ENCODE data around the gene MYO5B. TPM values are rescaled to one million over a fixed set of nuclear protein-coding genes. Genes with fewer than 3 reads are reported as not detected.

The MYO5B gene
- total RNA-seq, 2 experiments from 2014 or later = not detected

DNA sequence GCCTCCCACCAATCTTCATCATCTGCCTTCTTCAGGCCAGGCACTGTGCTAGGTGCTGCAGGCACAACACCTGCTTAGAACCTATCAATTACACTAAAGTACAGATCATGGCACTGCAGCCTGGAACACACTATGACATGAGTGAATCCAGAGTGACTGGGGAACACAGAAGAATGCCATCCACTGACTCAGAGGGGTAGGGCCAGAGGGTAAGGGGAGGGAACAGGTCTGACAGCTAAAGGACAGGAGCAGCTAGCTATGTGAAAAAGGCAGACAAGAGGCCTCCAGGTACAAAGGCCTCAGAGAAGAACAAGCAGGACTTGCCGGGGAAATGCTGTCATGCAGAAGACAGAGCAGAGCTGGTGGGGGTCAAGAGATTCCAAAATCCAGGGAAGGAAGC is 328.3 kb downstream of the MYO5B start:
- Histone ChIP-seq H3K4me3 (ENCODE audit: low read length) (no peak overlapping the region), H3K27me3 (ENCODE audit: control insufficient read depth in 1 of 2, insufficient read depth in 2 of 2, low read length in 2 of 2) (no peaks in the 10 kb centered on the region), H3K27ac (ENCODE audit: low read depth in 1 of 2, low read length in 2 of 2) (no peak overlapping the region), H3K4me1 (ENCODE audit: insufficient read depth, low read length) (no peaks in the 10 kb centered on the region), H3K9me3 (ENCODE audit: control insufficient read depth in 1 of 2, insufficient read depth in 1 of 2, low read length in 2 of 2) (no peaks in the 10 kb centered on the region), H3K36me3 (ENCODE audit: insufficient read depth, low read length) (no peaks in the 10 kb centered on the region)
- Mint-ChIP-seq H3K4me3 (no peak overlapping the region), H3K4me1 (ENCODE audit: low read depth) (no peaks in the 10 kb centered on the region), H3K9me3 (no peaks in the 10 kb centered on the region), H3K36me3 (ENCODE audit: low read depth) (no peaks in the 10 kb centered on the region), H3K27ac (no peak overlapping the region), H3K27me3 (peaks cover 5% of the 10 kb centered on the region)
- no peak for DNase-seq
- no peak for ATAC-seq (ENCODE audit: poor library complexity)
- ChIA-PET CTCF (no interaction called here), POLR2A (no interaction called here)
- TF ChIP-seq, protein P1, sequence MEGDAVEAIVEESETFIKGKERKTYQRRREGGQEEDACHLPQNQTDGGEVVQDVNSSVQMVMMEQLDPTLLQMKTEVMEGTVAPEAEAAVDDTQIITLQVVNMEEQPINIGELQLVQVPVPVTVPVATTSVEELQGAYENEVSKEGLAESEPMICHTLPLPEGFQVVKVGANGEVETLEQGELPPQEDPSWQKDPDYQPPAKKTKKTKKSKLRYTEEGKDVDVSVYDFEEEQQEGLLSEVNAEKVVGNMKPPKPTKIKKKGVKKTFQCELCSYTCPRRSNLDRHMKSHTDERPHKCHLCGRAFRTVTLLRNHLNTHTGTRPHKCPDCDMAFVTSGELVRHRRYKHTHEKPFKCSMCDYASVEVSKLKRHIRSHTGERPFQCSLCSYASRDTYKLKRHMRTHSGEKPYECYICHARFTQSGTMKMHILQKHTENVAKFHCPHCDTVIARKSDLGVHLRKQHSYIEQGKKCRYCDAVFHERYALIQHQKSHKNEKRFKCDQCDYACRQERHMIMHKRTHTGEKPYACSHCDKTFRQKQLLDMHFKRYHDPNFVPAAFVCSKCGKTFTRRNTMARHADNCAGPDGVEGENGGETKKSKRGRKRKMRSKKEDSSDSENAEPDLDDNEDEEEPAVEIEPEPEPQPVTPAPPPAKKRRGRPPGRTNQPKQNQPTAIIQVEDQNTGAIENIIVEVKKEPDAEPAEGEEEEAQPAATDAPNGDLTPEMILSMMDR (IDR thresholded peaks at IDR 0.05) = no peak
- intact Hi-C loops (cut with DNase I, micrococcal nuclease) = no loop called here

DNA sequence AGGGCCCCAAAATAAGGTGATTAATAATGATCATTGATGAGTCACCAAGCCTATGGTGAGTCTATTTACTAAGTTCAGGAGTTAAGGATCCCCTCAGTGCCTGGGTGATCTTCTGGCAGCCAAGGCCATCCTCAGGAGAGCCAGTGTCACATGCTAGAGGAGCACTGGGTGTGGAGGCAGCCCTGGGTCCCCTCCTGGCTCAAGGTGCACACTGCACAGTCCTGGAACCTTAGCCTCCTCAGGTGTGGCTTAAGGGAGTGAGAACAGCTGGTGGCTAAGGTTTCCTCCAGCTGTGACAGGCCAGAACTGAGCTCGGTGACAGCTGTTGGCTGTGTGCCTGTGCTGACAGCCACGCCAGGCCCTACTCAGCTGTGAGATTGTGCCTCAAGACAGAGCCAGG is 329.5 kb downstream of the MYO5B start:
- Histone ChIP-seq H3K27me3 (ENCODE audit: control insufficient read depth in 1 of 2, insufficient read depth in 2 of 2, low read length in 2 of 2) (no peaks in the 10 kb centered on the region), H3K4me3 (ENCODE audit: low read length) (no peak overlapping the region), H3K4me1 (ENCODE audit: insufficient read depth, low read length) (no peaks in the 10 kb centered on the region), H3K27ac (ENCODE audit: low read depth in 1 of 2, low read length in 2 of 2) (no peak overlapping the region), H3K36me3 (ENCODE audit: insufficient read depth, low read length) (no peaks in the 10 kb centered on the region), H3K9me3 (ENCODE audit: control insufficient read depth in 1 of 2, insufficient read depth in 1 of 2, low read length in 2 of 2) (no peaks in the 10 kb centered on the region)
- DNase-seq (no peak), ATAC-seq (ENCODE audit: poor library complexity) (no peak)
- Mint-ChIP-seq H3K27me3 (peaks cover 5% of the 10 kb centered on the region), H3K9me3 (no peaks in the 10 kb centered on the region), H3K27ac (no peak overlapping the region), H3K4me1 (ENCODE audit: low read depth) (no peaks in the 10 kb centered on the region), H3K4me3 (no peak overlapping the region), H3K36me3 (ENCODE audit: low read depth) (no peaks in the 10 kb centered on the region)
- CTCF ChIA-PET = no interaction called here
- intact Hi-C loops (cut with DNase I, micrococcal nuclease) = no loop called here
- TF ChIP-seq, protein P1 (IDR thresholded peaks at IDR 0.05) = no peak
- POLR2A ChIA-PET = no interaction called here

DNA sequence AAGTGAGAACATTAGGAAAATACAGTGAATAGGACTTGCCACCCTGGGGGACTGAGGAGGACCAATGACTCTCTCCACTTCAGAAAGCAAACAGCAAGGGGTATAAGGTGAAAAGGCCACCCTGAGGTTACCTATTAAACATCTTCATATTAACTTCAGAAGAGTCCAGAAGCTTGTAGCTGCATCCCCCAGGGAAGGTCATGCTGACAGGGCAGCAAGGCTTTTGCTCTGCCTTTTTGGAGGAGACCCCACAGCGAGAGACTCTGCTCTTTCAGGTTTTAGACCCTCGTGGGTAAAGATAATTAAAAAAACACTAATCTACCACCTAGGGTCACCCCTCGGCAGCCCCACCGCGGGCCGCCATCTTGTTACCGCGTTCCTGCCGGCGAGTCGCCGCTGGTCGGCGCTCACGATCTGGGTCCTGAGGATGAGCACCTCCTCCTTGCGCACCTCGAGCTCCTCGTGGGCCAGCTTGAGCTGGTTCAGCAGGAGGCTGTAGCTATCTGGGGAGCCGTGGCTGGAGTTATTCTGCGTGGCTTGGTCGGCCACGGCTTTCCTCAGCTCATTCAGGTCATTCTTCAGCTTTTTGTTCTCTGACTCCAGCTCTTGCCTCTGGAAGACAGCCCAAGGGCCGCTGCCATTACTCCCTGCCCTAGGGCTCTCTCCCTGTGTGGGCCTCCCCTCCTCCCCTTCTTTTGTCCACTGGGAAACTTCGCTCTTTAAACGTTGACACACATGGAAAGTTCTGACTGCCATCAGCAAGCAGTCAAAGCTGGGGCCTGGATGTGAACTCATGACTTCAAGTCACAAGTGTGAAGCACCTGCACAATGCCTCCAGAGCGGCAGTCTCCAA is 331.0 kb downstream of the MYO5B start:
- H3K27me3 Mint-ChIP-seq = peaks cover 5% of the 10 kb centered on the region
- DNase-seq (no peak), ATAC-seq (ENCODE audit: poor library complexity) (no peak)
- Histone ChIP-seq H3K4me1 (ENCODE audit: insufficient read depth, low read length) (no peaks in the 10 kb centered on the region), H3K4me3 (ENCODE audit: low read length) (no peak overlapping the region), H3K36me3 (ENCODE audit: insufficient read depth, low read length) (no peaks in the 10 kb centered on the region), H3K27ac (ENCODE audit: low read depth in 1 of 2, low read length in 2 of 2) (no peak overlapping the region), H3K27me3 (ENCODE audit: control insufficient read depth in 1 of 2, insufficient read depth in 2 of 2, low read length in 2 of 2) (no peaks in the 10 kb centered on the region), H3K9me3 (ENCODE audit: control insufficient read depth in 1 of 2, insufficient read depth in 1 of 2, low read length in 2 of 2) (no peaks in the 10 kb centered on the region)
- no peaks in the 10 kb centered on the region for H3K9me3 Mint-ChIP-seq
- TF ChIP-seq, protein P1 (IDR thresholded peaks at IDR 0.05) = no peak
- intact Hi-C loops (cut with DNase I, micrococcal nuclease) = no loop called here
- POLR2A ChIA-PET = no interaction called here
- H3K4me3 Mint-ChIP-seq = no peak overlapping the region
- no peaks in the 10 kb centered on the region for H3K4me1 Mint-ChIP-seq (ENCODE audit: low read depth)
- H3K27ac Mint-ChIP-seq = no peak overlapping the region
- CTCF ChIA-PET = no interaction called here
- no peaks in the 10 kb centered on the region for H3K36me3 Mint-ChIP-seq (ENCODE audit: low read depth)
